Mesenchymal stem cell (in vitro differentiated cells and primary cell): Measurements from ENCODE around the gene PDE4B.

Experiments
- DNase-seq: peaks from one replicate; pipeline ENCODE4 v3.0.0-alpha.2; 2013
- H2AFZ ChIP-seq: one replicate; pipeline ENCODE4 v1.6.1; 2013; ENCODE audit warnings: low read depth, mild to moderate bottlenecking, control low read depth, inconsistent platforms, low read length, moderate library complexity
- H2AK5ac ChIP-seq: 2 replicates; pipeline ENCODE4 v1.6.1; 2013; ENCODE audit warnings: low read length, moderate library complexity, mild to moderate bottlenecking, inconsistent platforms; ENCODE audit not compliant: severe bottlenecking
- H2BK120ac ChIP-seq: one replicate; pipeline ENCODE4 v1.6.1; 2013; ENCODE audit warnings: low read depth, mild to moderate bottlenecking, inconsistent platforms, low read length, moderate library complexity
- H2BK12ac ChIP-seq, 2 experiments: one replicate each; pipeline ENCODE4 v1.6.1; 2013; ENCODE audit warnings: inconsistent platforms in 2 of 2, low read length in 2 of 2, mild to moderate bottlenecking in 2 of 2, moderate library complexity in 2 of 2, control low read depth in 1 of 2
- H2BK15ac ChIP-seq: one replicate; pipeline ENCODE4 v1.6.1; 2013; ENCODE audit warnings: mild to moderate bottlenecking, low read depth, inconsistent platforms; ENCODE audit not compliant: poor library complexity, severe bottlenecking
- H2BK5ac ChIP-seq: 2 replicates; pipeline ENCODE4 v1.6.1; 2013; ENCODE audit warnings: low read depth, mild to moderate bottlenecking, low read length, control low read depth, inconsistent platforms; ENCODE audit not compliant: poor library complexity, severe bottlenecking
- H3K14ac ChIP-seq, 2 experiments: one replicate each; pipeline ENCODE4 v1.6.1; 2013; ENCODE audit warnings: inconsistent platforms in 2 of 2, low read length in 2 of 2, control low read depth in 1 of 2, mild to moderate bottlenecking in 1 of 2, moderate library complexity in 1 of 2
- H3K18ac ChIP-seq, 2 experiments: one replicate each; pipeline ENCODE4 v1.6.1; 2013; ENCODE audit warnings: inconsistent platforms in 2 of 2, low read length in 2 of 2, control low read depth in 1 of 2, low read depth in 1 of 2, mild to moderate bottlenecking in 1 of 2
- H3K23ac ChIP-seq, 2 experiments: one replicate each; pipeline ENCODE4 v1.6.1; 2013; ENCODE audit warnings: inconsistent platforms in 2 of 2, low read length in 2 of 2, mild to moderate bottlenecking in 2 of 2, moderate library complexity in 2 of 2, control low read depth in 1 of 2
- H3K27ac ChIP-seq: 2 replicates; pipeline ENCODE4 v1.5.1; 2013; ENCODE audit warnings: mild to moderate bottlenecking, moderate library complexity, low read length, control low read depth, inconsistent platforms; ENCODE audit not compliant: poor library complexity, severe bottlenecking
- H3K27me3 ChIP-seq, 2 experiments: 2 replicates each; pipeline versions ENCODE4 v1.6.1 to v1.7.0; 2013; ENCODE audit warnings: low read length in 2 of 2, mild to moderate bottlenecking in 2 of 2, moderate library complexity in 2 of 2, control low read depth in 1 of 2, inconsistent platforms in 1 of 2; ENCODE audit not compliant: control insufficient read depth in 1 of 2, insufficient read depth in 1 of 2
- H3K36me3 ChIP-seq, 2 experiments: 2 replicates each; pipeline versions ENCODE4 v1.6.1 to v1.7.0; 2013; ENCODE audit warnings: low read length in 2 of 2, control low read depth in 1 of 2, inconsistent platforms in 1 of 2, low read depth in 1 of 2, mild to moderate bottlenecking in 1 of 2; ENCODE audit not compliant: insufficient read depth in 2 of 2, control insufficient read depth in 1 of 2
- H3K4ac ChIP-seq, 2 experiments: one replicate each; pipeline ENCODE4 v1.6.1; 2013; ENCODE audit warnings: inconsistent platforms in 2 of 2, low read length in 2 of 2, mild to moderate bottlenecking in 2 of 2, moderate library complexity in 2 of 2, control low read depth in 1 of 2, low read depth in 1 of 2
- H3K4me1 ChIP-seq: 2 replicates; pipeline ENCODE4 v1.6.1; 2013; ENCODE audit warnings: low read depth, low read length, control low read depth; ENCODE audit not compliant: control insufficient read depth, insufficient read depth
- H3K4me2 ChIP-seq: 2 replicates; pipeline ENCODE4 v1.6.1; 2013; ENCODE audit warnings: low read length, mild to moderate bottlenecking, inconsistent platforms; ENCODE audit not compliant: poor library complexity, severe bottlenecking
- H3K4me3 ChIP-seq, 2 experiments: 2 replicates each; pipeline versions ENCODE4 v1.5.1 to v1.7.0; 2013; ENCODE audit warnings: low read length in 2 of 2, mild to moderate bottlenecking in 2 of 2, control low read depth in 1 of 2, low read depth in 1 of 2; ENCODE audit not compliant: insufficient read depth in 1 of 2
- H3K79me1 ChIP-seq: replicated peaks from 2 replicates; pipeline ENCODE4 v1.6.1; 2013; ENCODE audit warnings: mild to moderate bottlenecking, control low read depth, low read length, inconsistent platforms; ENCODE audit not compliant: poor library complexity, severe bottlenecking
- H3K9ac ChIP-seq: 2 replicates; pipeline ENCODE4 v1.7.0; 2013; ENCODE audit warnings: mild to moderate bottlenecking, low read length, moderate library complexity
- H3K9me3 ChIP-seq: 2 replicates; pipeline ENCODE4 v1.7.0; 2013; ENCODE audit warnings: mild to moderate bottlenecking, low read length; ENCODE audit not compliant: control insufficient read depth
- H4K8ac ChIP-seq: one replicate; pipeline ENCODE4 v1.6.1; 2013; ENCODE audit warnings: inconsistent platforms, mild to moderate bottlenecking, low read length, moderate library complexity
- H4K91ac ChIP-seq: one replicate; pipeline ENCODE4 v1.6.1; 2013; ENCODE audit warnings: mild to moderate bottlenecking, low read length, inconsistent platforms
- WGBS: methylation state at CpG from one replicate; pipeline ENCODE4 v1.1.7; 2013; ENCODE audit warnings: mixed read lengths; 5-methylcytosine and 5-hydroxymethylcytosine counted together

Gene PDE4B

DNA sequence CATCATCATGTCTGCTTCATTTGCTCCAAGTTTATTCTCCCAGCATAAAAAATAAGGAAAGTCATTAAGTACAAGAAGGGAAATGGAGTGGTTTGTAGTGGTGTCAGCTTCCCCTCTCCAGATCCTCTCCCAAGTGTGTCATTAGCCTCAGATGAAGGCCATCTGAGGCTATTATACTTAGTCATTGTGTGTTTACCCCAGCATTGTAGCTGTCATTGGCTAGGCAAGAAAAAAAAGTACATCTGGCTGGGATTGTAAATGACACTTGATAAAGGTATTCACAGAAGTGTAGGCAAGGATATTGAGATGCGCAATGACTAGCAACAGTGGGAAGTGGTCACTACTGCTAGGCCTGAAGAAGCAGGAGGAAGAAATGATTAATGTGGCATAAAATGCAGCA is 424.3 kb downstream of the PDE4B start:
- H3K23ac ChIP-seq: no peak overlapping the region
- no peak overlapping the region for H3K18ac ChIP-seq
- no peak overlapping the region for H2BK120ac ChIP-seq
- no peak overlapping the region for H3K27ac ChIP-seq
- no peaks in the 10 kb centered on the region for H3K9me3 ChIP-seq
- no peaks in the 10 kb centered on the region for H3K36me3 ChIP-seq
- no peak overlapping the region for H3K4me3 ChIP-seq
- WGBS: 80% methylated on average over 1 of the region's 1 CpG
- H3K14ac ChIP-seq: no peak overlapping the region
- no peak overlapping the region for H2BK12ac ChIP-seq
- no peak overlapping the region for H3K4ac ChIP-seq
- H3K9ac ChIP-seq: peak overlapping the region; percentile 32
- no peaks in the 10 kb centered on the region for H3K27me3 ChIP-seq
- H2BK5ac ChIP-seq: no peak overlapping the region
- H2BK15ac ChIP-seq: no peak overlapping the region
- H4K91ac ChIP-seq: no peak overlapping the region
- no peaks in the 10 kb centered on the region for H3K79me1 ChIP-seq
- H4K8ac ChIP-seq: no peak overlapping the region
- no peak overlapping the region for H2AFZ ChIP-seq
- H3K4me1 ChIP-seq: no peaks in the 10 kb centered on the region
- no peak overlapping the region for H2AK5ac ChIP-seq
- peak; percentile 28 for DNase-seq
- no peak overlapping the region for H3K4me2 ChIP-seq

DNA sequence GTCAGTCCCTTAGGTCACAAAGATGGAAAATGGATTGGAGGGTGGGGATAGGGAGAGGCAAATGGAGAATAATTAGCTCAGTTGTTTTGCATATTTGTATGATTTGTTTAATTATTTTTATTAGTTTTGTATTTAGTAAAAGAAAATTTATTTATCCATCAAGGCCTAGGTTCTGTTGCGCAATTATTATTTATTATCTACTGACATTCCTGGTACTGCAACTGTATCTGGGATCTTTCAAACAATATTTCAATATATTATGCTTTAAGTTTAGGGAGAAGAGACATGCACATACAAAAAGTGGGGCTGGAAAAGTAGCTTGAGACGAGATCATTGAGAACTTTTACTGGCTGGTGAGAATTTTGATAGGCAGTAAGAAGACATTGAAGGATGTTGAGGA is 424.9 kb downstream of the PDE4B start:
- Histone ChIP-seq H3K27ac (no peak overlapping the region), H3K14ac (no peak overlapping the region), H3K23ac (no peak overlapping the region), H3K4me2 (no peak overlapping the region), H3K18ac (no peak overlapping the region), H4K91ac (no peak overlapping the region), H3K4me3 (no peak overlapping the region), H2BK120ac (no peak overlapping the region), H3K4ac (no peak overlapping the region), H3K79me1 (no peaks in the 10 kb centered on the region), H4K8ac (no peak overlapping the region), H3K36me3 (no peaks in the 10 kb centered on the region), H3K4me1 (no peaks in the 10 kb centered on the region), H2AK5ac (no peak overlapping the region), H3K9me3 (no peaks in the 10 kb centered on the region), H2BK12ac (no peak overlapping the region), H3K9ac (no peak overlapping the region), H2AFZ (no peak overlapping the region), H2BK15ac (no peak overlapping the region), H3K27me3 (no peaks in the 10 kb centered on the region), H2BK5ac (no peak overlapping the region)
- DNase-seq: no peak
- WGBS: 79% methylated on average over 1 of the region's 2 CpGs

DNA sequence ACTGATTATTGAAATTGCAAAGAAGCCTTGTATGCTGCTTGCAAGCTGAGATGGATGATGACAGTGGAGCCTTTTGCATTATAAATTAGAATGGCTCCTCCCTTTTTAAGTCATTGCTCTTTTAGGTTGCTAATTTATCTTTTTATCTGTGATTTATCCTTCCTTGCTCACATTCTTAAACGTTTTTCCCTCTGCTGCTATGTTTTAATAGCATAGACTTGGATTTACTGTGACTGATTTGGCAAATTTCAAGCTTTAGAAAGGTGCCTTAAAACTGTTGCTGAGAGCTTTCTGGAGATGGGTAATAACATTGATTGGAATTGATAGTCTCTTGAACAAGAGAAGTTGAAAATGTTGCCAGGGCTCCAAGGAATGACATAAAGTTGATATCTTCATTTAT is 427.8 kb downstream of the PDE4B start:
- Histone ChIP-seq H3K9ac (no peak overlapping the region), H3K14ac (no peak overlapping the region), H2BK12ac (no peak overlapping the region), H3K23ac (no peak overlapping the region), H3K36me3 (no peaks in the 10 kb centered on the region), H2BK15ac (no peak overlapping the region), H3K79me1 (no peaks in the 10 kb centered on the region), H3K27me3 (peaks cover 0 to 8% of the 10 kb centered on the region in 2 experiments), H3K18ac (no peak overlapping the region), H4K91ac (no peak overlapping the region), H3K27ac (no peak overlapping the region), H2AFZ (no peak overlapping the region), H4K8ac (no peak overlapping the region), H2BK5ac (no peak overlapping the region), H3K4me2 (no peak overlapping the region), H3K4ac (no peak overlapping the region), H2AK5ac (no peak overlapping the region), H2BK120ac (no peak overlapping the region), H3K4me1 (no peaks in the 10 kb centered on the region), H3K9me3 (no peaks in the 10 kb centered on the region), H3K4me3 (no peak overlapping the region)
- DNase-seq: no peak
- WGBS: 0% methylated on average over 1 of the region's 1 CpG

DNA sequence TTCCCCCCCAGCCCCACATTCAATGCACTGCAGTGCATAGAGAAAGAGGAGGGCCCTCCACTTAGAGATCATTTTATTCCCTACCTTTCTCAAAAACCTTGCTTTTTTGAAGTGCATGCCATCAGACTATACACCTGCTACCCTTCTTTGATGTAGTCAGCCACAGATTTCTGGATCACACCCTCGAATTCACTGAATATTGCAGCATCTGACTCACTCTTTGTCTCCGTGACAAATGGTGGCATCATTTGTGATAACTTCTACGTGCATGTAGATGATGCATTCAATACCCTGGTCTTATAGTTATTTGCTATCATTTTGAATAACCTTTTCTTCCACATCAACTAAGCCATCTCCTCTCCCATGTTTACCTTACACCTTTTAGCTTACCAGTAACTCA is 431.0 kb downstream of the PDE4B start:
- Histone ChIP-seq H3K36me3 (no peaks in the 10 kb centered on the region), H3K14ac (no peak overlapping the region), H3K4me3 (no peak overlapping the region), H2AFZ (no peak overlapping the region), H4K91ac (no peak overlapping the region), H2BK120ac (no peak overlapping the region), H3K18ac (no peak overlapping the region), H2BK15ac (no peak overlapping the region), H3K23ac (no peak overlapping the region), H2BK12ac (no peak overlapping the region), H2AK5ac (no peak overlapping the region), H3K4ac (no peak overlapping the region), H3K27ac (no peak overlapping the region), H3K4me2 (no peak overlapping the region), H3K9me3 (no peaks in the 10 kb centered on the region), H3K27me3 (peaks cover 0 to 8% of the 10 kb centered on the region in 2 experiments), H4K8ac (no peak overlapping the region), H3K4me1 (no peaks in the 10 kb centered on the region), H3K79me1 (no peaks in the 10 kb centered on the region), H3K9ac (no peak overlapping the region), H2BK5ac (no peak overlapping the region)
- no peak for DNase-seq
- WGBS: 70% methylated on average over 3 of the region's 3 CpGs
